GM21619 (cell line): Measurements from ENCODE around the gene KCNK13.

Experiments used
- ATAC-seq: cut with Tn5 transposase; IDR thresholded peaks from one replicate; pipeline ENCODE4 v1.9.1; 2021; ENCODE audit not compliant: unreplicated experiment

Gene KCNK13

DNA sequence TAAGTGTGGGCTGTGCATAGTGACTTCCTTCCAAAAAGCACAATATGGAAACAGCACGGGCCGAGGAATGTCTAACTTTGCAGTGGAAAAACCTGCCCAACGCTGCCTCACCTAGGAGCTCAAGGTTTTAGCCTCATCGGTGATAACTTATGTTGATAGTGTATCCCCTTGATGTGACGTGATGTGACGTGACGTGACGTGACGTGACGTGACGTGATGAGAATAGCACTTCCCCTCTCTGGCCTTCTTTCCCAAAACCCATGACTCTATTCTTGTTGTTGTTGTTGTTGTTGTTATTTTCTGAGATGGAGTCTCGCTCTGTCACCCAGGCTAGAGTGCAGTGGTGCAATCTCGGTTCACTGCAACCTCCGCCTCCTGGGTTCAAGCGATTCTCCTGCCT is 64.5 kb downstream of the KCNK13 start:
- ATAC-seq: no peak

- no peak for ATAC-seq
Observed at GRCh38 chr14:90132821-90133570, 71.2 kb downstream of the KCNK13 start.

DNA sequence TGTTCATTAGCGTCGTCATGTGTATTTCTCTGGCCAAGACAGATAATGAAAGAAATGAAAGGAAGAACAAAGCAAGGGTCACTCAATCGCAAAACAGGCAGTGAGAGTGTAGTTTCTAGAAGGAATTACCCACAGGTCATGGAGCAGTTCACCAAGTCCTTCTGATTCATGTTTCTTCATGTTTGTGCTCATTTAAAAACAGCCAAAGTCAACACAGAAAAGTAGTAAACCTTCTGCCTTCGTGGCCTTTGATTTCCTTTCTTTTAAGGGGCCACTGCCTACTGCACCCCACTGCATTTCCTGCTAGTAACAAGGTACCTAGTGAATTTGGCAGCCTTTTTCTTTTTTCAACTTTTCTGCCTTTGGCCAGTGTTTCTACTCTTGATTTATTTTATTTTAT is 75.1 kb downstream of the KCNK13 start:
- no peak for ATAC-seq

DNA sequence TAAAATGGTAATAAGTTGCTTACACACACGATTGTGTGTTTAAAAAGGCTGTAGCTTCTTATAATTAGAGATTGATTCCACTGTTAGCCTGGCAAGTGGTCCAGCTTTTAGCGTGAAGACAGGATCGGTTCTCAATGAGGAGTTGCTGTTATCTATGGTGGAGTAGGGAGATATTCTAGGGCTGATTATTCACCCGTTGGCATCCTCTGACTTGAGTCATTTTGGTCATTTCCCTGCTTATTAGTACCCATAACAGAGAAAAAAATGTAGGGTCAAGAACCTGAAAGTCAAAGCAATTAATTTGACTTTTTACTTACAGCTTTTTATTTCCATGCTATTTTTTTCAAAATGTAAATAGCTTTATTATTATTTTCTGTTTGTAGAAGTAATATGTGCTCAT is 76.0 kb downstream of the KCNK13 start:
- no peak for ATAC-seq

DNA sequence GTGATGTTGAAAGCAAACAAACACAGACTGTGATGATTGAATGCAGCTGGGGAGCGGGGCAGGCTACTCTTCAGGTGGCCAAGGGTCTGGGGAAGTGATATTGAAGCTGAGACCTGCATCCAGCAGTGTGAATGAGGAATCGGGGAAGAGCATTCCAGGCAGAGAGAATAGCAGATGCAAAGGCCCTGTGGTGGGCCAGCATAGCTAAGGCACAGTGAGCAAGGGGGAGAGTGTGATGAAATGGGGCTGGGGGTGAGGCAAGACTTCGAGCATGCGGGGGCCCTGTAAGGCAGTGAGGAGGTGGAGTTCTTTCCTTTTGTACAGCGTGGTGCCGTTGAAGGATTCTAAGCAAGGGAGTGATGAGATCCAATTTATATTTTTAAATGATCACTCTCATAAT is 77.4 kb downstream of the KCNK13 start:
- ATAC-seq: no peak

DNA sequence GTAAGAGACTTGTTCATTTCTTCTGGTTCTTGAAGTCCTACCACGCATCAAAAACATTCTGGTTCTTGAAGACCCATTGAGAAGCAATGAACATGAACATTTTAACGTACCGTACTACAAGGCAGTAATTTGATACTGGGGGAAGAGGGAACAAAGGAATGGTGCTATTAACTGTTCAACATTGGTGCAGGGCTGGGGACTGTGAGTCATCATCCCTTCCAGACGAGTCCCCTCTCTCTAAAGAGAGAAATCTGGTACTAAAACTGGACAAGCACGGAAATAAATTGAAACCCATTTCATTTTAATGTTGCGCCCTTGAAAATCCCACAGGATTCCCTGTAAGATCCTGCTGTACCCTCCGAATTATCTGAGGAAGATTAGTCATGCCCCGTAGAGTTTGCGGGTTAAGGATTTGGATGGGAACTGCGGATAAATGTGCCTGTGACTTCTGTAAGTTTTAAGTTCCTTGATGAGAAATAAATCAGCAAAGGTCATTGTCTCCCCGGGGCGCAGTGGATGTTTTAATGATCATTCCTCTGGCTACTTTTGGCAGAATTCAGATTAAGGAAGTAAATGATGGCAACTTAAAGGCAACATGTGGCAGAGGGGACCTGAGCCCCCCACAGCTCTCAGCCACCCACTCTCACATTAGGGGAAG is 78.6 kb downstream of the KCNK13 start:
- ATAC-seq: no peak

- ATAC-seq: no peak
Observed at GRCh38 chr14:90140956-90141316, 79.1 kb downstream of the KCNK13 start.

DNA sequence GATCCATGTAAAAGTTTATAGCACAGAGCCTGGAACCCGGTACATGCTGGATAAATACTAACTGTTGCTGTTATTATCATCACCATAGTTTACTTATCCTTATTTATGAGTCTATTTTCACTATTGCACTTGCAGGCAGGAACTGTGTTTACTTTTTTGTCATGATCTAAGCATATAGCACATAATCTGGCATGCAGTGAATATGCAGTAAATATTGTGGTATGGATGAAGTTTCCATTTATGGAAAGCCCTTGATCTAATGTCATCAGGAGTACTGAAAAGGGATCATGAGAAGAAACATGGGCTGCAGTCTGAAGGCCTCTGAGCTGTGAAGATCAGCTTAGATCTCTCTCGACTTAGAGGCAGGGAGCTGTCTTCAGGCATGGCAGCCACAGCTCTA is 91.6 kb downstream of the KCNK13 start:
- ATAC-seq: no peak

- ATAC-seq: no peak
Observed at GRCh38 chr14:90154110-90154509, 92.3 kb downstream of the KCNK13 start.

DNA sequence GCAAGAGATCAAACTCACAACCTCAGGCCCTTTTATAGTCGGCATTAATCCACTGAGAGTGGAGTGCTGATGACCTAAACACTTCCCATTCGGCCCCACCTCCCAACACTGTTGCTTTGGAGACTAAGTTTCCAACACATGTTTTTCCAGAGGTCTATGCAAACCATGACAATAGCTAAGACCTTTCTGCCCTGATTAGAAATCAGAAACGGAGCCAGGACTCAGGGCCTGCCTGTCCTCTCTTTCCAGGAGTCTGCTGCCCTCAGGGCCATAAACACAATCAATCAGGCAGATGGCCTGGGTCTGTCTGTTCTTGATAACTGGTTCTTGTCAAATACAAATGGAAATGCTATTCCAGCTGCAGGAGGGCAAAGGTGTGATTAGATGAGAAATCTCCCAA is 97.4 kb downstream of the KCNK13 start:
- no peak for ATAC-seq

DNA sequence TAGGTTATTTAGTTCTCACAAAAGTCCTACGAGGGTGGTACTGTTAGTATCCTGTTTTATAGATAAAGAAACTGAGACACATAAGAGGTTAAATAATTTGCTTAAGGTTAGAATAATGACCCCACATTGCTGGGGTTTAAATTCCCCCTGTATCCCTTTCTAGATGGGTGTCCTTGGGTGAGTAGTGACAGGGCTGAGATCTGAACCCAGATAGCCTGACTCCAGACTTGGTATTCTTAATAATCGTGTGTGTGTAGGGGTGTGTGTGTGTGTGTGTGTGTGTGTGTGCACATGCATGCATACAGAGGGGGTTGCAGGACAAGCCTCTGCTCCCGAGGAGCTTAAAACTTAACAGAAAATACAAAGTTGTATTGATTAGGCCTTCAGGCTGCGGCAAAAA is 97.9 kb downstream of the KCNK13 start:
- ATAC-seq: no peak

DNA sequence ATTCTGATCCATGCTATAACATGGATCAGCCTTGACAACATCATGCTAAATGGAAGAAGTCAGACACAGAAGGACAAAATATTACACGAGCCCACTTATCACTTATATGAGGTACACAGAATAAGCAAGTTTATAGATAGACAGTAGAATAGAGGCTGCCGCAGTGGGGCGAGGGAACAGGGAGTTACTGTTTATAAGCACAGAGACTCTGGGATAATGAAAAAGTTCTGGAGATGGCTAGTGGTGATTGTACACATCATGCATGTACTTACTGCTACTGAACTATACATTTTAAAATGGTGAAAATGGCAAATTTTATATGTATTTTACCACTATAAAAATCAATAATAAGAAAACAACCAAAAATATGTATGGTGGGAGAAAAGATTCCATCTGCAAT is 99.3 kb downstream of the KCNK13 start:
- ATAC-seq: no peak

- ATAC-seq: no peak
Observed at GRCh38 chr14:90168425-90169105, 106.8 kb downstream of the KCNK13 start.

DNA sequence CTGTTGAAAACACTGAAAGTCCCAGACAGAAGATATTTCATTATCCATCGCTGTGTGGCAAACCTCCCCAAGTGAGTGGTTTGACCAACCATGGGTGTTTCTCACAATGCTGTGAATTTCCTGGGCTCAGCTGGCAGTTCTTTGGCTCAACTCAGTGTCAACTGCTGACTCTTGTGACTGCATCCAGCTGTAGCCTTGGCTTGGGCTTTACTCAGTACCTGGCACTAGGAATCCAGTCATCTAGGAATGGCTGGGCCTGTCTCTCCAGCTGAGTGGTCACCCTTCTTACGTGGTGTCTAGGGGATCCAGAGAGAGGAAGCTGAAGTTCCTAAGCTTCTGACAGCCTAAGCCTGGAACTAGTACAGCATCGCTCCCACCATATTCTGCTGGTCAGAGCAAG is 113.8 kb downstream of the KCNK13 start:
- no peak for ATAC-seq

GRCh38 chr14:90177539-90178189 is 115.9 kb downstream of the KCNK13 start:
- ATAC-seq: no peak

- ATAC-seq: no peak
Observed at GRCh38 chr14:90179357-90179756, 117.6 kb downstream of the KCNK13 start.

GRCh38 chr14:90179809-90180779 is 118.3 kb downstream of the KCNK13 start:
- no peak for ATAC-seq

DNA sequence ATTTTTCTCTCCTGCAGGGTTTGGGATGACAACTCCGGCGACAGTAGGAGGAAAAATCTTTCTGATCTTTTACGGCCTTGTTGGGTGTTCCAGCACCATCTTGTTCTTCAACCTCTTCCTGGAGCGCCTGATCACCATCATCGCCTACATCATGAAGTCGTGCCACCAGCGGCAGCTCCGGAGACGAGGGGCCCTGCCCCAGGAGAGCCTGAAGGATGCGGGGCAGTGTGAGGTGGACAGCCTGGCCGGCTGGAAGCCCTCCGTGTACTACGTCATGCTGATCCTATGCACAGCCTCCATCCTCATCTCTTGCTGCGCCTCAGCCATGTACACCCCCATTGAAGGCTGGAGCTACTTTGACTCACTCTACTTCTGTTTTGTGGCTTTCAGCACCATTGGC is 122.3 kb downstream of the KCNK13 start:
- no peak for ATAC-seq

DNA sequence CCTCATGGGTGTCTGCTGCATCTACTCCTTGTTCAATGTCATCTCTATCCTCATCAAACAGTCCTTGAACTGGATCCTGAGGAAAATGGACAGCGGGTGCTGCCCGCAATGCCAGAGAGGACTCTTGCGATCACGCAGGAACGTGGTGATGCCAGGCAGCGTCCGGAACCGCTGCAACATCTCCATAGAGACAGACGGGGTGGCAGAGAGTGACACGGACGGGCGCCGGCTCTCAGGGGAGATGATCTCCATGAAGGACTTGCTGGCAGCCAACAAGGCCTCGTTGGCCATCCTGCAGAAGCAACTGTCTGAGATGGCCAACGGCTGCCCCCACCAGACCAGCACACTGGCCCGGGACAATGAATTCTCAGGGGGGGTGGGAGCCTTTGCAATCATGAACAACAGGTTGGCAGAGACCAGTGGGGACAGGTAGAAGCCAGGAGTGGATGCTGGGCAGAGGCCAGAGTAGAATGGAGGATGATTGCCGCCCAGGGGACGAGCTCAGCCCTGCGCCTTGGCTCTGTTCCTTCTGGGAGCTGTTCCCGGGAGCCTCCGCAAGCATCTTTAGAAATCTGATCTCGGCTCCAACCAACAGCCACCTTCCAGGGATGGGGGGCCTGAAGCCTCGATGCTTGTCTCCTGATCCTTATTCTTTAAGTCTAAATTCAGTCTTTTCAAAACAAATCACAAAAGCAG is 122.9 kb downstream of the KCNK13 start:
- no peak for ATAC-seq

DNA sequence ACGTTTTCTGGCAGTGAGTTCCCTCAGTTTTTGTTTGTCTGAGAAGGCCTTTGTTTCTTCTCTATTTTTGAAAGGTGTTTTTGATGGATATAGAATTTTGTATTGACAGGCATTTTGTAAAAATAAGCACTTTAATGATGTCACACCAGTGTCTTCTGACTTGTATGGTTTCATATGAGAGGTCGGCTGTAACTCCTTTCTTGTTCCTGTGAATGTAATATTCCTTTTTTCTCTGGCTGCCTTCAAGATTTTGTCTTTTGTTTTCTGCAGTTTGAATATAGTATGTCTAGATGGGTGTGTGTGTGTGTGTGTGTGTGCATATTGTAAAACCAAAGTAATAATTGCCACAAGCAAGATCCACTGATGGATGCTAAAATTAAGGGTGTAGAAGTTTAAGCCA is 126.8 kb downstream of the KCNK13 start:
- ATAC-seq: no peak
